PC-9 (cell line): ENCODE data around the gene NBPF3.
"Not testable (repeated sequence)": the region's sequence is repeated elsewhere in the genome, so short reads cannot be mapped to it uniquely, and the experiment has no call there.

Source experiments
- CTCF ChIP-seq: fragments of 200-600 bp; sonication (generic); conservative IDR thresholded peaks from 2 replicates; pipeline ENCODE4 v1.6.1; 2017; ENCODE audit warnings: mixed run types, antibody characterized with exemption, mild to moderate bottlenecking, moderate library complexity
- EZH2 ChIP-seq: fragments of 200-600 bp; sonication (generic); IDR thresholded peaks from 2 replicates; pipeline ENCODE4 v1.8.0; 2017; ENCODE audit warnings: antibody characterized with exemption, low read depth

DNA sequence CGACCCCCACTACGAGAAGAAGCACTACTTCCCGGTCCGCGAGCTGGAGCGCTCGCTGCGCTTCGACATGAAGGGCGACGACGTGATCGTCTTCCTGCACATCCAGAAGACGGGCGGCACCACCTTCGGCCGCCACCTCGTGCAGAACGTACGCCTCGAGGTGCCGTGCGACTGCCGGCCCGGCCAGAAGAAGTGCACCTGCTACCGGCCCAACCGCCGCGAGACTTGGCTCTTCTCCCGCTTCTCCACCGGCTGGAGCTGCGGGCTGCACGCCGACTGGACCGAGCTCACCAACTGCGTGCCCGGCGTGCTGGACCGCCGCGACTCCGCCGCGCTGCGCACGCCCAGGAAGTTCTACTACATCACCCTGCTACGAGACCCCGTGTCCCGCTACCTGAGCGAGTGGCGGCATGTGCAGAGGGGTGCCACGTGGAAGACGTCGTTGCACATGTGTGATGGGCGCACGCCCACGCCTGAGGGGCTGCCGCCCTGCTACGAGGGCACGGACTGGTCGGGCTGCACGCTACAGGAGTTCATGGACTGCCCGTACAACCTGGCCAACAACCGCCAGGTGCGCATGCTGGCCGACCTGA is 11.4 kb upstream of the NBPF3 start:
- TF ChIP-seq CTCF, EZH2: not testable (repeated sequence)
